ENCODE results near the gene SLC34A2. TPM values are rescaled to one million over a fixed set of nuclear protein-coding genes. Genes with fewer than 3 reads are reported as not detected.

Gene SLC34A2
- total RNA-seq, 3 donors from 2014 or later, result 0.19 to 0.35 TPM; not detected in 1

- no peak overlapping the region for H3K4me3 ChIP-seq
- ATAC-seq, result no peak
- TF ChIP-seq CTCF (IDR thresholded peaks at IDR 0.05), result no peak
These were observed 72.3 kb downstream of the SLC34A2 start for GRCh38 chr4:25727711-25728493.

More at GRCh38 chr4:25727711-25728493, 72.3 kb downstream of the SLC34A2 start:
- no peaks in the 10 kb centered on the region for H3K4me1 ChIP-seq (ENCODE audit: low read depth)
- H3K9me3 ChIP-seq, result no peaks in the 10 kb centered on the region
- no peaks in the 10 kb centered on the region for H3K36me3 ChIP-seq (ENCODE audit: low read depth)
- intact Hi-C loops (cut with DNase I, micrococcal nuclease), result no loop called here
- DNase-seq, result no peak

Other genes starting within 250 kb of the SLC34A2 start
- 100 to 1,000 TPM in 1 of 3 donors, 10 to 100 TPM in 2; 51.7 to 104 (median 98.3) TPM for gene SEL1L3, start 207.1 kb downstream of the SLC34A2 start, total RNA-seq